Esophagus squamous epithelium (tissue), 5 donors: Measurements from ENCODE around the gene TNNI2. TPM values are rescaled to one million over a fixed set of nuclear protein-coding genes. Genes with fewer than 3 reads are reported as not detected.

Source experiments
- DNase-seq: peaks from one replicate; lab custom pipeline; 2025; lab: John Stamatoyannopoulos, UW
- H3K27ac ChIP-seq, 4 donors: fragments of 200-600 bp; sonication (generic); one replicate each; pipeline ENCODE4 v1.5.1; 2016 to 2019; ENCODE audit warnings: mild to moderate bottlenecking in 1 of 4
- H3K27me3 ChIP-seq, 4 donors: fragments of 200-600 bp; sonication (generic); 1 replicate in 3 of 4; 2 replicates in 1 of 4; pipeline versions ENCODE4 v1.5.1 to v1.6.0; 2017 to 2021; ENCODE audit warnings: antibody characterized with exemption in 1 of 4
- H3K36me3 ChIP-seq, 3 donors: fragments of 200-600 bp; sonication (generic); one replicate each; pipeline ENCODE4 v1.5.1; 2016 to 2019
- H3K4me1 ChIP-seq, 3 donors: fragments of 200-600 bp; sonication (generic); one replicate each; pipeline ENCODE4 v1.5.1; 2017 to 2019
- H3K4me3 ChIP-seq, 4 donors: fragments of 200-600 bp; sonication (generic); 1 replicate in 3 of 4; 2 replicates in 1 of 4; pipeline ENCODE4 v1.5.1; 2016 to 2019; ENCODE audit warnings: mild to moderate bottlenecking in 2 of 4, moderate library complexity in 1 of 4
- H3K9me3 ChIP-seq, 3 donors: fragments of 200-600 bp; sonication (generic); one replicate each; pipeline ENCODE4 v1.5.1; 2016 to 2019
- POLR2A ChIP-seq, 4 donors: fragments of 450-650 bp; IDR thresholded peaks; one replicate each; pipeline ENCODE4 v1.6.1; 2017; ENCODE audit warnings: antibody characterized with exemption in 4 of 4, mild to moderate bottlenecking in 4 of 4, moderate library complexity in 3 of 4
- WGBS, 2 donors: methylation state at CpG; one replicate each; pipeline ENCODE4 v1.1.5; 2018; 5-methylcytosine and 5-hydroxymethylcytosine counted together
- intact Hi-C: fragments of 100-400 bp; cut with DNase I; formaldehyde crosslinking; loops from one replicate; pipeline ENCODE4 v1.15.0; 2022
- total RNA-seq, 4 donors: library from RNA; depleted of rRNA; stranded (reverse); fragments of >200 nt; gene quantifications; one replicate each; pipeline ENCODE4 v1.1.0, GENCODE V29; 2016
- TF ChIP-seq, protein P1 (sequence below), 6 experiments: fragments of 450-650 bp in 4 of 6; fragments of 200-600 bp in 2 of 6; sonication (generic) in 2 of 6; IDR thresholded peaks; one replicate each; pipeline ENCODE4 v1.5.1; 2016 to 2019; ENCODE audit warnings: antibody characterized with exemption in 6 of 6, mild to moderate bottlenecking in 4 of 6, moderate library complexity in 4 of 6
- donor health status: DM: yes; HTN: yes; CAD: no.

Gene TNNI2
- total RNA-seq, 4 donors from 2014 or later: 14.7 to 23.8 (median 15.0) TPM; not detected in 1

DNA sequence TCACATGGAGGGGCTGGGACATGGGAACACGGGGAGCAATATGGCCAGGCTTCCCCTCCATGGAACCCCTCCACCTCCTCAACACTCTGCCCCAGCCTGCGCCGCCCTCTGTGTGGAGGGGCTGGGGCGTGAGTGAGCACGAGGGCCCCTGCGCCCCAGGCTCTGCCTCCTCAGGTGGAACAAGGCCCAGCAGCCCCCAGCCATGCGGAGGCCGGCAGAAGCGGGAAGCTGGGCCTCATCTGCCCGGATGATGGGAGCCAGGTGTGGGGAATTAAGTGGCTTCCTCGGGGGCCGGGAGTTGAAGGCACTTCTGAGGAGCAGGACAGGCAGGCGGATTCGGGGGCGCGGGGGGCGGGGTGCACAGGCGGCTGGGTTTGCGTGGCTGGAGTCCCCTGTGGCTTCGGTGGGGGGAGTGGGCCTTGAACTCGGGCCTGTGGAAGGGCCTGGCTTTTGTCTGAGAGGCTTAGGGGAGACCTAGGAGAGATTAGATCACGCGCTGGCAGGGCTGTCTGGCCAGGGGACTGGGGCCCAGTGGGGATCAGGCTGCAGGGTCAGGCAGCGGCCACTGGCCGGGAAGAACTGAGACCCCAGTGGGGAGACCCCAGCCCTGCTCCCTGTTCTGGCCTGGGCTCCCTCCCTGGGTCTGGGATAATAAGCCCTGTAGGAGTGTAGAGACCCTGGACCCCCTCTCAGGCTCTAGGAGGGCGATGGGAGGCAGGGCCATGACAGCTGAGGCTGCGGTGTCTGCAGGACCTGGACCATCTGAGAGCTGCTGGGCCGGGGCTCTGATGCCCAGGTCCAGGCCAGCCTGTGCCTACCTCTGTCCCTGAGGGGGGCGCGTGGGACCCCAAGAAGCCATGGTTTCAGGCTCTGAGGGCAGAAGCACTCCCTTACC lies 39.6 kb downstream of the TNNI2 start:
- peak overlapping the region; percentile 84 to 91 (median 87) for H3K27ac ChIP-seq

DNA sequence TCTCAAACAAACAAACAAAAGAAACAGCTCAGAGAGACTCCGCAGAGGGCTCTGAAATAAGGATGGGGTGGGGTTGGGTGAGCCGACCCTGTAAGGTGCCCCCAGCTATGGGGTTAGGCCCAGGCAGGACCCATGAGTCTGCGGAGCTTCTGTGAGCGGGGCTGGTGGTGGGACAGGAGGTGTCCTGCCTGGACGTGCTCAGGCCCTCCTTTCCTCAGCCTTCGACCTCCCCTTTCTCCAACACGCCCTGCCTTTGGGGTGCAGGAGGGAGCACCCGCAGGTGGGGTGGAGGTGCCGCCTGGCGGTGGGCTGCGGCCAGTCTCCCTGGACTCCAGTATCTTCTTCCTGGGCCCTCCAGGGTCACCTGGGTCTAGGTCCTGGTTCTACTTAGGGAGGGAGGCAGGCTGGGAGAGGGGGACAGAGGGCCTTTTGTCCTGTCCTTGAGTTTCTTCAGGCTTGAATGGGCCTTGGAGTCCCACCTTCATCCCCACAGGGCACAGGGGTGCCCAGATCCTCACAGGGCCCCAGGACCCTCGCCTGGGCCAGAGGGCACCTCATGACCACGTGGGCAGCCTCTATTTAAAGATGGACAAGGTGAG lies 40.7 kb downstream of the TNNI2 start:
- H3K4me1 ChIP-seq: peaks cover 67 to 90% (median 68%) of the 10 kb centered on the region in 3 donors
- peaks cover 0 to 18% (median 16%) of the 10 kb centered on the region in 3 donors for H3K36me3 ChIP-seq
- H3K27ac ChIP-seq: peak overlapping the region; percentile 84 to 92 (median 90)
- intact Hi-C loops: no loop called here
- no peaks in the 10 kb centered on the region for H3K27me3 ChIP-seq
- TF ChIP-seq POLR2A (IDR thresholded peaks at IDR 0.05): no peak
- TF ChIP-seq, protein P1, sequence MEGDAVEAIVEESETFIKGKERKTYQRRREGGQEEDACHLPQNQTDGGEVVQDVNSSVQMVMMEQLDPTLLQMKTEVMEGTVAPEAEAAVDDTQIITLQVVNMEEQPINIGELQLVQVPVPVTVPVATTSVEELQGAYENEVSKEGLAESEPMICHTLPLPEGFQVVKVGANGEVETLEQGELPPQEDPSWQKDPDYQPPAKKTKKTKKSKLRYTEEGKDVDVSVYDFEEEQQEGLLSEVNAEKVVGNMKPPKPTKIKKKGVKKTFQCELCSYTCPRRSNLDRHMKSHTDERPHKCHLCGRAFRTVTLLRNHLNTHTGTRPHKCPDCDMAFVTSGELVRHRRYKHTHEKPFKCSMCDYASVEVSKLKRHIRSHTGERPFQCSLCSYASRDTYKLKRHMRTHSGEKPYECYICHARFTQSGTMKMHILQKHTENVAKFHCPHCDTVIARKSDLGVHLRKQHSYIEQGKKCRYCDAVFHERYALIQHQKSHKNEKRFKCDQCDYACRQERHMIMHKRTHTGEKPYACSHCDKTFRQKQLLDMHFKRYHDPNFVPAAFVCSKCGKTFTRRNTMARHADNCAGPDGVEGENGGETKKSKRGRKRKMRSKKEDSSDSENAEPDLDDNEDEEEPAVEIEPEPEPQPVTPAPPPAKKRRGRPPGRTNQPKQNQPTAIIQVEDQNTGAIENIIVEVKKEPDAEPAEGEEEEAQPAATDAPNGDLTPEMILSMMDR (IDR thresholded peaks at IDR 0.05): peak in 2 of 6 experiments; percentile 55 to 56
- no peak for DNase-seq
- no peak overlapping the region for H3K4me3 ChIP-seq
- no peaks in the 10 kb centered on the region for H3K9me3 ChIP-seq
- WGBS, 2 donors: 72 to 88% methylated on average over 5 to 10 of the region's 13 CpGs

More for the DNA sequence above, 39.6 kb downstream of the TNNI2 start:
- TF ChIP-seq, protein P1 (IDR thresholded peaks at IDR 0.05): no peak
- Histone ChIP-seq H3K4me3 (no peak overlapping the region), H3K4me1 (peaks cover 67 to 96% (median 73%) of the 10 kb centered on the region in 3 donors), H3K36me3 (peaks cover 0 to 7% (median 5%) of the 10 kb centered on the region in 3 donors), H3K27me3 (no peaks in the 10 kb centered on the region), H3K9me3 (no peaks in the 10 kb centered on the region)
- DNase-seq: no peak
- intact Hi-C loops: no loop called here
- WGBS, 2 donors: 75 to 85% methylated on average over 4 to 6 of the region's 30 CpGs

DNA sequence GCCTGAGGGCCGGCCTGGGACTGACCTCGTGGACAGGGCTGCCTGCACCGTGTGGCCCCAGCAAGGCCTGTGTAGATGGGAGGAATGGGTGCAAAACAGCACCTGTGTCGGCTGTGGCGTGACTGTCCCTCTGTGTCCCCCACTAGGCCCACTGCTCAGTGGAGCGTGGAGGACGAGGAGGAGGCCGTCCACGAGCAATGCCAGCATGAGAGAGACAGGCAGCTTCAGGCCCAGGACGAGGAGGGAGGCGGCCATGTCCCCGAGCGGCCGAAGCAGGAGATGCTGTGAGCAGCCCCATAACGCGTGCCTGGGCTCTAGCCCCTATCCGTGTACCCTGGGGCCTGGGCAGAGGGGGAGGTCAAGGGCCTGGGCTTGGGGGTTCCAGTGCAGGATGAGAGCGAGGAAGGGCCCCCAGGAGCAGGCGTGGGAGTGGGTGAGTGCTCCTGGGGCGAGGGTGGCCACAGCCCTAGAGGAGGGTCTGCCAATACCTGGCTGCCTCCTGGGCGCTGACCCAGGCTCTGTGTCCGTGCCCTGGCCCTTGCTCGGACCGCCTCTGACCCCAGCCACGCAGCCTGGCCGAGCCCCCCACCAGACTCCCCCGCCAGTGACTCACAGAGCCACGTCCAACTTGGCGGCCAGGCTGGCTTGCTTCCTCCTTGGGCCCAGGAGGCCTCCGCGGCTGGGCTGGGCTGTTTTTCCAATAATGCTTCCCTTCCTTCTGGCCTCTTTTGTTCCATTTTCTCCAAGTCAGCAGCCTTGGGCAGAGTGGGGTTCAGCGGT lies 41.4 kb downstream of the TNNI2 start:
- Histone ChIP-seq H3K9me3 (no peaks in the 10 kb centered on the region), H3K4me3 (no peak overlapping the region), H3K27ac (peak overlapping the region; percentile 84 to 92 (median 90)), H3K4me1 (peaks cover 61 to 83% (median 61%) of the 10 kb centered on the region in 3 donors), H3K36me3 (peaks cover 0 to 25% (median 19%) of the 10 kb centered on the region in 3 donors), H3K27me3 (no peaks in the 10 kb centered on the region)
- 59 to 68% methylated on average over 6 to 21 of the region's 32 CpGs for WGBS, 2 donors
- intact Hi-C loops: no loop called here
- no peak for TF ChIP-seq POLR2A (IDR thresholded peaks at IDR 0.05)
- TF ChIP-seq, protein P1 (IDR thresholded peaks at IDR 0.05): no peak
- no peak for DNase-seq

DNA sequence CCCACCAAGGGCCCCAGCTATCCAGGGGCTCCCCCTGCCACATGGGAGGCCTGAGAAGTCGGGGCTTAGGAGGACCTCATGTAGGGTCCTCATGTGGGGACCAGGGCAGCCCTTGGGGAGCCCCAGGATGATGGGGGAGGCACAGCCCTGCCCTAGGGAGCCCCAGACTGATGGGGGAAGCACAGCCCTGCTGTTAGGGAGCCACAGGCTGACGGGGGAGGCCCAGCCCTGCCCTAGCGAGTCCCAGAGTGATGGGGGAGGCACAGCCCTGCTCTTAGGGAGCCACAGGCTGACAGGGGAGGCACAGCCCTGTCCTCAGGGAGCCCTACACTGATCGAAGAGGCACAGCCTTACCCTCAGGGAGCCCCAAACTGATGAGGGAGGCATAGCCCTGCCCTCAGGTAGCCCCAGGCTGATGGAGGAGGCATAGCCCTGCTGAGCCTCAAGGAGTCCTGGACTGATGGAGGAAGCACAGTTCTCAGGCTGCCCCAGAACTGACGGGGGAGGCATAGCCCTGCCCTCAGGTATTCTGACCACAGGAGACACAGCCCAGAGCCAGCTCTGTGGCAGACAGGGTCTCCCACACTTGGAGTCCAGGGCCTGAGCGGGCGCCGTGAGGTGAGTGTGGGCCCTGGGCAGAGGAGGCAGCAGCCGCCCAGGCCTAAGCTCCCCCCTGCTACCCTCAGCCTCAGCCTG lies 42.1 kb downstream of the TNNI2 start:
- H3K4me3 ChIP-seq: no peak overlapping the region
- peaks cover 0 to 33% (median 21%) of the 10 kb centered on the region in 3 donors for H3K36me3 ChIP-seq
- TF ChIP-seq POLR2A (IDR thresholded peaks at IDR 0.05): no peak
- TF ChIP-seq, protein P1 (IDR thresholded peaks at IDR 0.05): no peak
- WGBS, 2 donors: 0 to 100% methylated on average over 1 to 5 of the region's 9 CpGs
- intact Hi-C loops: no loop called here
- no peaks in the 10 kb centered on the region for H3K27me3 ChIP-seq
- no peaks in the 10 kb centered on the region for H3K9me3 ChIP-seq
- peaks cover 53 to 75% (median 54%) of the 10 kb centered on the region in 3 donors for H3K4me1 ChIP-seq
- peak overlapping the region; percentile 84 to 92 (median 90) for H3K27ac ChIP-seq
- DNase-seq: no peak
